Loucy (cell line): ENCODE results near the gene PPFIA4.

Source experiments
- H2AFZ ChIP-seq: fragments of 200-600 bp; sonication (generic); 2 replicates; pipeline ENCODE4 v1.6.0; 2016; ENCODE audit warnings: antibody characterized with exemption, mild to moderate bottlenecking, low read length, moderate library complexity
- H3F3A ChIP-seq: fragments of 200-600 bp; 2 replicates; pipeline ENCODE4 v1.6.0; 2016; ENCODE audit warnings: antibody characterized with exemption, low read depth, mild to moderate bottlenecking
- H3K27me3 ChIP-seq: fragments of 200-600 bp; sonication (generic); 2 replicates; pipeline ENCODE4 v1.6.1; 2014; ENCODE audit warnings: low read length, mild to moderate bottlenecking; ENCODE audit not compliant: insufficient read depth, poor library complexity, severe bottlenecking
- H3K36me3 ChIP-seq: fragments of 200-600 bp; sonication (generic); 2 replicates; pipeline ENCODE4 v1.6.1; 2016; ENCODE audit warnings: low read length; ENCODE audit not compliant: insufficient read depth
- H3K4me1 ChIP-seq: fragments of 200-600 bp; sonication (generic); 2 replicates; pipeline ENCODE4 v1.5.1; 2014; ENCODE audit warnings: low read length, mild to moderate bottlenecking; ENCODE audit not compliant: insufficient read depth, poor library complexity, severe bottlenecking
- H3K4me2 ChIP-seq: fragments of 200-600 bp; sonication (generic); 2 replicates; pipeline ENCODE4 v1.6.0; 2014; ENCODE audit warnings: antibody characterized with exemption, low read length, low read depth, mild to moderate bottlenecking; ENCODE audit not compliant: poor library complexity, severe bottlenecking
- H3K4me3 ChIP-seq: fragments of 200-600 bp; sonication (generic); 2 replicates; pipeline ENCODE4 v1.5.1; 2014; ENCODE audit warnings: low read length, mild to moderate bottlenecking, mixed read lengths; ENCODE audit not compliant: poor library complexity, severe bottlenecking
- H3K79me2 ChIP-seq: fragments of 200-600 bp; sonication (generic); 2 replicates; pipeline ENCODE4 v1.6.1; 2014; ENCODE audit warnings: low read length; ENCODE audit not compliant: insufficient read depth
- H3K9ac ChIP-seq: fragments of 200-600 bp; sonication (generic); 2 replicates; pipeline ENCODE4 v1.6.0; 2014; ENCODE audit warnings: mild to moderate bottlenecking, low read depth, low read length, moderate library complexity; ENCODE audit not compliant: poor library complexity, severe bottlenecking
- H3K9me2 ChIP-seq: fragments of 200-600 bp; sonication (generic); replicated peaks from 2 replicates; pipeline ENCODE4 v1.6.1; 2016; ENCODE audit warnings: low read depth, low read length, mixed read lengths
- H3K9me3 ChIP-seq: fragments of 200-600 bp; sonication (generic); 2 replicates; pipeline ENCODE4 v1.6.1; 2014; ENCODE audit warnings: mild to moderate bottlenecking, antibody characterized with exemption, low read length, low read depth; ENCODE audit not compliant: insufficient read depth
- H4K20me1 ChIP-seq: fragments of 200-600 bp; sonication (generic); 2 replicates; pipeline ENCODE4 v1.6.0; 2014; ENCODE audit warnings: antibody characterized with exemption, low read length, mild to moderate bottlenecking; ENCODE audit not compliant: insufficient read depth, poor library complexity, severe bottlenecking
- EZH2phosphoT487 ChIP-seq: fragments of 200-600 bp; IDR thresholded peaks from 2 replicates; pipeline ENCODE4 v1.6.1; 2018; ENCODE audit warnings: antibody characterized with exemption, mild to moderate bottlenecking, moderate library complexity, borderline replicate concordance
- TF ChIP-seq, protein P1 (sequence below): fragments of 200-600 bp; sonication (generic); conservative IDR thresholded peaks from 2 replicates; pipeline ENCODE4 v1.5.1; 2014; ENCODE audit warnings: mild to moderate bottlenecking, antibody characterized with exemption, low read length

Gene PPFIA4

DNA sequence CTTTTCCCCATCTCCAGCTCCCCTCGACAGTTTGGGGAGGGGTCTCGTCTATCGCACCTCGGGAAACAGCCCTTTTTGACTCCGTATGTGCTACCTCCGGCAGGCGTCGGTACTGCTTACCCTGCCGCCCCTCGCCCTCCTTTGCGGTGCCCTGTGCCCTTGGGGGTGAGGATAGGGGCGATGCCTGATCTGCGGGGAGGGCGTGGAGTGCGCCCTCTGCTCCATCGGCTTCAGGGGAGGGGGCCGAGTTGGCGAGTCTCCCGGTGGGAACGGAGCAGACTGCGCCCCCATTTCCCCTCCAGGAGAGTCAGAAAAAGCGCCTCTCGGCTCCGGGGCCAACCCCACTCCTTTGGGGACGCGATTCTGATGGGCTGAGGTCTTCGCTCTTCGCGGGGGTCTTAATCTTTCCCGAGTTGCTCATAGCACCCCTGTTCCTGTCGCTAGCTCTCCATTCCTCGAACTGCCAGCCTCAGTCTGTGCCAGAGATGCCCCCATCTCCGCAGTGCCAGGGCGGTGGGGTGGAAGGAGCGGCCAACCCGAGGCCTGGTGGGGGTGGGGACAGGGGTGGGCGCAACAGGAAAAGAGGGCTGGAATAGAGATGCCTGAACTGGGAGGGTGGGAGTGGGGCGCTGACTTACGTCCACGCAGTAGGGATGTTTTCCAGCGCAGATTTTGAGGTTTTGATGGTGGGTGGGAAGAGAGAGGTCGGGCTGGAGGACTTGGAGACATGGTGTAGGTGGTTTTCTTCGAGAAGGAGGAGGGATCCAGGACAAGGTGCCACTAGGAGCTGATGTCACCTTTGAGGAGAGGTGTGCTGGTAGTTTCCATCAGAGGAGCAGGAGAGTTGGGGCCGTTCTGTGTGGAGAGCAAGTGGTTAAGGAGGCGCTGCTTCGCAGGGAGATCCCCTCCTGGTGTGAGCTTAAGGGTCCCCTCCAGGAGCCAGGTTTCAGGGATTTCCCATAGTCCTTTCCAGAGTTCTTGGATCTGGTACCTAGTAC, 674 bp downstream of the PPFIA4 start:
- Histone ChIP-seq H3K4me3 (peak overlapping the region; percentile 64), H3F3A (no peaks in the 10 kb centered on the region), H3K36me3 (peaks cover 25% of the 10 kb centered on the region; the same call in 1 of the 2 replicates), H3K4me1 (no peaks in the 10 kb centered on the region), H4K20me1 (peaks cover 3% of the 10 kb centered on the region), H3K9me3 (no peaks in the 10 kb centered on the region), H3K4me2 (peak overlapping the region; percentile 59), H2AFZ (no peak overlapping the region; the same call in 1 of the 2 replicates), H3K27me3 (no peaks in the 10 kb centered on the region), H3K9ac (peak overlapping the region; percentile 39), H3K9me2 (no peaks in the 10 kb centered on the region), H3K79me2 (no peaks in the 10 kb centered on the region)
- TF ChIP-seq EZH2phosphoT487, result no peak
- TF ChIP-seq, protein P1, sequence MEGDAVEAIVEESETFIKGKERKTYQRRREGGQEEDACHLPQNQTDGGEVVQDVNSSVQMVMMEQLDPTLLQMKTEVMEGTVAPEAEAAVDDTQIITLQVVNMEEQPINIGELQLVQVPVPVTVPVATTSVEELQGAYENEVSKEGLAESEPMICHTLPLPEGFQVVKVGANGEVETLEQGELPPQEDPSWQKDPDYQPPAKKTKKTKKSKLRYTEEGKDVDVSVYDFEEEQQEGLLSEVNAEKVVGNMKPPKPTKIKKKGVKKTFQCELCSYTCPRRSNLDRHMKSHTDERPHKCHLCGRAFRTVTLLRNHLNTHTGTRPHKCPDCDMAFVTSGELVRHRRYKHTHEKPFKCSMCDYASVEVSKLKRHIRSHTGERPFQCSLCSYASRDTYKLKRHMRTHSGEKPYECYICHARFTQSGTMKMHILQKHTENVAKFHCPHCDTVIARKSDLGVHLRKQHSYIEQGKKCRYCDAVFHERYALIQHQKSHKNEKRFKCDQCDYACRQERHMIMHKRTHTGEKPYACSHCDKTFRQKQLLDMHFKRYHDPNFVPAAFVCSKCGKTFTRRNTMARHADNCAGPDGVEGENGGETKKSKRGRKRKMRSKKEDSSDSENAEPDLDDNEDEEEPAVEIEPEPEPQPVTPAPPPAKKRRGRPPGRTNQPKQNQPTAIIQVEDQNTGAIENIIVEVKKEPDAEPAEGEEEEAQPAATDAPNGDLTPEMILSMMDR, result no peak

DNA sequence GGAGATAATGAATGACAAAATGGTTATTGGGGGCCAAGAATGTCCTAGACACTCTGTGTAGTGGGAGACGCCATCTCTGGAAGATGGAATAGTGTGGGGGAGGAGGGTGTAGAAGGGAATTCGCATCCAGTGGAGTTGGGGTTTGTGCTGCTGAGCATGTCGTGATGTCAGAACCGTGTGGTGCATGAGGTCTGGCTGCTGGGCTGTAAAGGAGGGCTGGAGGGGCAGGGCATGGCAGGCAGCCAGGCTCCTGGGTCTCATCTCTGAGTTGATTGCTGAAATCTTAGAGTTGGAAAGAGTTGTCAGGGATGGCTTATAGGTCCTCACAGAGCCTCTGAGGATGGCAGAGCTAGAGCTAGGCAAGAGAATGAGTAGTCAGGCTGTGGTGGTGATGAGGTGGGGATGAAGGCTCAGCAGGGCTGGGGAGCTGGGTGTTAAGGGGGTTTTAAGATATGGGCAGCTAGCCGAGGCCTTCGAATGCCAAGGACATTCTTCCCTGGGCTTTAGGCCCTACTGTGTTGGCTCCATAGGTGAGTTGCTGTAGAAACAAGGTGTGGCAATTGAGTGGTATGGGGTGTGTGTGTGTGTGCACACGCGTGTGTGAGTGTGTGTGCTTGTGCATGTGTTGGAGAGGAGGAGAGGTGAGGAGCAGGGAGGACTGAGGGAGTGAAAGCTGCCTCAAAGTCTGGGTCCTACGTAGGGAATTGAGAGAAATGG, 1.9 kb downstream of the PPFIA4 start:
- Histone ChIP-seq H3K9ac (no peak overlapping the region), H3K9me2 (no peaks in the 10 kb centered on the region), H3K79me2 (no peaks in the 10 kb centered on the region), H3F3A (no peaks in the 10 kb centered on the region), H3K9me3 (no peaks in the 10 kb centered on the region), H3K4me2 (peak overlapping the region; percentile 10), H2AFZ (no peak overlapping the region), H3K36me3 (peaks cover 18% of the 10 kb centered on the region; the same call in 1 of the 2 replicates), H3K4me1 (no peaks in the 10 kb centered on the region), H4K20me1 (peaks cover 3% of the 10 kb centered on the region), H3K27me3 (no peaks in the 10 kb centered on the region), H3K4me3 (peak overlapping the region; percentile 64)
- TF ChIP-seq EZH2phosphoT487, result no peak
- TF ChIP-seq, protein P1, result no peak

DNA sequence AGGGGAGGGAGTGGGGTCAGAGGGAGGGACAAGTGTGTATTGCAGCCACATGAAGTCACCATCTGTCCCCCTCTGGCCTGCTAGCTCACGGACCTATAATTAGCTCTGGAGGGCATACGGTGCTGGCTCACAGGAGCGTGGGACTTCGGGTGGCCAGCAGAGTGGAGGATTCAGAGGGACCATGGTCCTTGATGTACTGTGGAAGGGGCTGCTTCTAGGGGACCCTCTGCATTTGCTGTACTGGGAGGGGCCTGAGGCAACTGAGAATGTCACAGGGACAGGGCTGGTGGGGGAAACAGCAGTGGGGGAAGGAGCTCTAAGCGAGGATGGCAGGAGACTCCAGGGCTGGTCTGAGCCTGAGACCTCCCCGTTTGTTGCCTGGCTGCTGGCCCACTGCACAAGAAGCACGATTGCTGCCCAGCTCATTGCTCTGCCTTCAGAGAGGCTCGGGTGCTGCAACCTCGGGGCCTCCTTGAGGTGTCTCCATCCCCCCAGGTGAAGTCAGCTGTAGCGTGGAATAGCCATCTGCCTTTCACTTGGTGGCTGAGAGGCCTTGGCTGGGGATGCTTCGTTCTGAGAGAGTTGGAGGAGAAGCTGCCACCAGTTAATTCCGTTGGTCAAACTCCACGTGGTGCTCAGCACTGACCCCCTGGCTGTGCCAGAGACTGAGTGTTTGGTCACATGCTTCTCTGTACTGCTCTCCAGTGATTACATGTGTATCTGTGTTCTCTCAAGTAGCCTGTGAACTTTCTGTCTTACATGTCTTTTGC, 2.7 kb downstream of the PPFIA4 start:
- Histone ChIP-seq H4K20me1 (no peaks in the 10 kb centered on the region), H3K36me3 (peaks cover 11% of the 10 kb centered on the region; the same call in 1 of the 2 replicates), H3K4me1 (no peaks in the 10 kb centered on the region), H3K4me2 (no peak overlapping the region), H3K79me2 (no peaks in the 10 kb centered on the region), H3K27me3 (no peaks in the 10 kb centered on the region), H3F3A (no peaks in the 10 kb centered on the region), H3K9me2 (no peaks in the 10 kb centered on the region), H3K4me3 (no peak overlapping the region), H3K9me3 (no peaks in the 10 kb centered on the region), H2AFZ (no peak overlapping the region), H3K9ac (no peak overlapping the region)
- TF ChIP-seq EZH2phosphoT487, result no peak
- TF ChIP-seq, protein P1, result no peak
